ENCODE results near the gene RRP15. TPM values are rescaled to one million over a fixed set of nuclear protein-coding genes. Genes with fewer than 3 reads are reported as not detected.
A peak's percentile ranks its signal among the peaks of the same experiment; 100 is the strongest.

The RRP15 gene
- total and polyA plus RNA-seq, 2 donors (not counting 1 experiment from before 2014, with no cell fraction given), result 6.9 to 8.6 TPM

DNA sequence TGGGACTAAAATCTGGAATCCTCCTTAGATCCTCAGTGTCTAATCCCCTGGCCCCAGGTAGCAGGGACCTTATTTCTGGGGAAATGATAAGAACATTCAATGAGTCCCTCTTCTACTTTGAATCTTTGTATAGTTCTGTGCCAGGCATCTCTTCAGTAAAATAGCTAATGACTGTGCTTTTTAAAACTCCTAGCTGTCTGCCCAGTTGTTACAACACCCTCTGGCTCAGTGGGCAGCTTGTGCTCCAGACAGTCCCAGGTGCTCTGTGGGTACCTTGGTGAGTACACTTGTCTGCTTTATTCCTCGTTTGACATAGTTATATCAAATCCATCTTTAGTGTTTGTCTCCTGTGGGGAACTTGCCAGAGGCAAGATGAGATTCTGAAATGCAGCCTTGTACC is 78.0 kb downstream of the RRP15 start:
- TF ChIP-seq, protein P1, sequence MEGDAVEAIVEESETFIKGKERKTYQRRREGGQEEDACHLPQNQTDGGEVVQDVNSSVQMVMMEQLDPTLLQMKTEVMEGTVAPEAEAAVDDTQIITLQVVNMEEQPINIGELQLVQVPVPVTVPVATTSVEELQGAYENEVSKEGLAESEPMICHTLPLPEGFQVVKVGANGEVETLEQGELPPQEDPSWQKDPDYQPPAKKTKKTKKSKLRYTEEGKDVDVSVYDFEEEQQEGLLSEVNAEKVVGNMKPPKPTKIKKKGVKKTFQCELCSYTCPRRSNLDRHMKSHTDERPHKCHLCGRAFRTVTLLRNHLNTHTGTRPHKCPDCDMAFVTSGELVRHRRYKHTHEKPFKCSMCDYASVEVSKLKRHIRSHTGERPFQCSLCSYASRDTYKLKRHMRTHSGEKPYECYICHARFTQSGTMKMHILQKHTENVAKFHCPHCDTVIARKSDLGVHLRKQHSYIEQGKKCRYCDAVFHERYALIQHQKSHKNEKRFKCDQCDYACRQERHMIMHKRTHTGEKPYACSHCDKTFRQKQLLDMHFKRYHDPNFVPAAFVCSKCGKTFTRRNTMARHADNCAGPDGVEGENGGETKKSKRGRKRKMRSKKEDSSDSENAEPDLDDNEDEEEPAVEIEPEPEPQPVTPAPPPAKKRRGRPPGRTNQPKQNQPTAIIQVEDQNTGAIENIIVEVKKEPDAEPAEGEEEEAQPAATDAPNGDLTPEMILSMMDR (conservative IDR thresholded peaks at IDR 0.05 in 1 of 2, IDR thresholded peaks at IDR 0.05 in 1 of 2; ENCODE audit: low read depth in 1 of 2, low read length in 2 of 2), result no peak
- TF ChIP-seq EZH2 (IDR thresholded peaks at IDR 0.05; ENCODE audit: low read length, missing control alignments), result no peak
- Histone ChIP-seq H3K36me3 (ENCODE audit: control insufficient read depth, insufficient read depth, low read length) (no peaks in the 10 kb centered on the region), H3K27ac (ENCODE audit: insufficient read depth, low read length) (no peak overlapping the region), H3K4me1 (ENCODE audit: control insufficient read depth, extremely low read depth, insufficient read depth, low read length) (peaks cover 15% of the 10 kb centered on the region), H3K9ac (ENCODE audit: insufficient read depth, low read length) (no peak overlapping the region), H3K4me3 (replicated peaks in 1 of 4; ENCODE audit: control extremely low read depth in 1 of 4, insufficient read depth in 1 of 4, low read depth in 3 of 4, low read length in 4 of 4) (no peak overlapping the region), H2AFZ (ENCODE audit: low read length) (no peak overlapping the region), H3K79me2 (ENCODE audit: control insufficient read depth, insufficient read depth, low read length) (no peaks in the 10 kb centered on the region), H4K20me1 (ENCODE audit: control insufficient read depth, extremely low read depth, insufficient read depth, low read length) (no peaks in the 10 kb centered on the region), H3K9me3 (ENCODE audit: control insufficient read depth, insufficient read depth, low read depth, low read length) (no peaks in the 10 kb centered on the region), H3K27me3 (ENCODE audit: control insufficient read depth, insufficient read depth, low read length) (no peaks in the 10 kb centered on the region), H3K4me2 (ENCODE audit: extremely low read depth, insufficient read depth, low read length) (no peak overlapping the region)
- no peak for DNase-seq (ENCODE audit: low read depth in 2 of 2)

DNA sequence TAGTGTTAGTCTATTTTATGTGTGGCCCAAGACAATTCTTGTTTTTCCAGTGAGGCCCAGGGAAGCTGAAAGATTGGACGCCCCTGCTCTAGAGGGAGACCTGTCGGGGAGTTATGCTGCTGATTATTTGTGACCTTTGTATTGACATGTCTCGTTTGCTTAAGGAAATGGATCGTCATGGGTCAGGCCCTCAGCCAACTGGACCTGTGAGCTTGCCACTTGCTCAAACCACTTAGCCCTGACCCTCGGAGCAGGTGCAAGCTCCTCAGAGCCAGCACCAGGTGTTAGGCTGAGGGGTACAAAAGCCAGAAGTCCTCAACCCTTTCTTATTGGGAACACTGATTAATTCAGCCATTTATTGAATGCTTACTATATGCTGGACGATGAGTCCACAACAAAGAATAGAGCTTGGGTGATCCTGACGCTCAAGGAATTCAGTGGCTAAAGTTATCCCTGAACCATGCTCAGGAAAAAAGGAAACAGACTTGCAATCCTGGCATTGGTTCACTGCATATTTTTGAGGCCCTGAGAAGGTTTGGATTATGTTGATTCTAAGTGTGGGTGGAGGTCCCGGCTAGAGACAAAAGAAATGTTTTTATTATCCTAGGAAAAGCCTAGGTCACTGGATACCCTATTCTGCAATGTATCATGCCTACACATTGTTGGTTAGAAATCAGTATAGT is 79.1 kb downstream of the RRP15 start:
- Histone ChIP-seq H3K79me2 (ENCODE audit: control insufficient read depth, insufficient read depth, low read length) (no peaks in the 10 kb centered on the region), H2AFZ (ENCODE audit: low read length) (no peak overlapping the region), H3K27ac (ENCODE audit: insufficient read depth, low read length) (no peak overlapping the region), H3K9ac (ENCODE audit: insufficient read depth, low read length) (no peak overlapping the region), H3K9me3 (ENCODE audit: control insufficient read depth, insufficient read depth, low read depth, low read length) (no peaks in the 10 kb centered on the region), H3K4me2 (ENCODE audit: extremely low read depth, insufficient read depth, low read length) (no peak overlapping the region), H4K20me1 (ENCODE audit: control insufficient read depth, extremely low read depth, insufficient read depth, low read length) (no peaks in the 10 kb centered on the region), H3K36me3 (ENCODE audit: control insufficient read depth, insufficient read depth, low read length) (no peaks in the 10 kb centered on the region), H3K4me3 (replicated peaks in 1 of 4; ENCODE audit: control extremely low read depth in 1 of 4, insufficient read depth in 1 of 4, low read depth in 3 of 4, low read length in 4 of 4) (no peak overlapping the region), H3K27me3 (ENCODE audit: control insufficient read depth, insufficient read depth, low read length) (no peaks in the 10 kb centered on the region), H3K4me1 (ENCODE audit: control insufficient read depth, extremely low read depth, insufficient read depth, low read length) (peaks cover 15% of the 10 kb centered on the region)
- no peak for TF ChIP-seq EZH2 (IDR thresholded peaks at IDR 0.05; ENCODE audit: low read length, missing control alignments)
- TF ChIP-seq, protein P1 (conservative IDR thresholded peaks at IDR 0.05 in 1 of 2, IDR thresholded peaks at IDR 0.05 in 1 of 2; ENCODE audit: low read depth in 1 of 2, low read length in 2 of 2), result no peak
- DNase-seq (ENCODE audit: low read depth in 2 of 2), result peak in 1 of 2 donors; percentile 80

DNA sequence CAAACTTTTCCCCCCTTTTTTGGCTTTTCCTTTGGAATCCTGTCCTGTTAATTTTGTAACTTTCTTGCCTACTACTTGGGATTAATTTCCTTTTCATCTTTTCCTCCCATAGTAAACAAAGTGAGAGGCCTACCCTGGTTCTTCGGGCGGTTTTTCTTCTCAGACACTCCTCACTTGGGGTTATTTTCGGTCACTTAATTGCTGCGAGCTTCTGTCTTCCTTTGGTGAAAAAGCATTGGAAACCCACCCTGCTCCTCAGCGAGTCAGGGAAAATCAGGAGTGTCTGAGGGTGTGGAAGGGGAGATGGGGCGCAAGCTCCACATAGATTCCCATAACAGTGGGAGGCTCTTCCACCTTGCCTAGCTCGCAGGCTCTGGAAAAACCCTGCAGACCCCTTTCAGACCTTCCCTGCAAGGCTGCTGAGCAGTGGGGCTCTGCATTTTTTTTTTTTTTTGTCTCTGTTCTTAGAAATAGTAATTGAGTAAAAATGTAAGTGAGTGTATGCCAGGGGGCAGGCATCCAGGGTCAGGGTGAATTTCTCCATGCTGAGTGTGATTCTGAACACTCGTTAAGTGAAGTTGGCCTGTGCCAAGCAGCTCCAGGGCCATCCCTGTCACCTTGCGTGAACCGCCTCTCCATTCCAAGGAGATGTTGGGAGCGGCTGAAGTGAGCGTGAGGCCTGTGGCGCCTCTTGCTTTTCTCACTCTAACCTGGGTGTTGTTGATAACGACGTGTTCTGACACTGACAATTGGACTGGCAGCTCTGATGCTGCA is 80.3 kb downstream of the RRP15 start:
- Histone ChIP-seq H4K20me1 (ENCODE audit: control insufficient read depth, extremely low read depth, insufficient read depth, low read length) (no peaks in the 10 kb centered on the region), H3K36me3 (ENCODE audit: control insufficient read depth, insufficient read depth, low read length) (no peaks in the 10 kb centered on the region), H3K9ac (ENCODE audit: insufficient read depth, low read length) (no peak overlapping the region), H3K4me2 (ENCODE audit: extremely low read depth, insufficient read depth, low read length) (peak overlapping the region; percentile 33), H2AFZ (ENCODE audit: low read length) (no peak overlapping the region), H3K4me3 (replicated peaks in 1 of 4; ENCODE audit: control extremely low read depth in 1 of 4, insufficient read depth in 1 of 4, low read depth in 3 of 4, low read length in 4 of 4) (no peak overlapping the region), H3K27me3 (ENCODE audit: control insufficient read depth, insufficient read depth, low read length) (no peaks in the 10 kb centered on the region), H3K27ac (ENCODE audit: insufficient read depth, low read length) (no peak overlapping the region), H3K4me1 (ENCODE audit: control insufficient read depth, extremely low read depth, insufficient read depth, low read length) (peaks cover 21% of the 10 kb centered on the region), H3K9me3 (ENCODE audit: control insufficient read depth, insufficient read depth, low read depth, low read length) (no peaks in the 10 kb centered on the region), H3K79me2 (ENCODE audit: control insufficient read depth, insufficient read depth, low read length) (no peaks in the 10 kb centered on the region)
- DNase-seq (ENCODE audit: low read depth in 2 of 2), result peak in 1 of 2 donors; percentile 63
- no peak for TF ChIP-seq EZH2 (IDR thresholded peaks at IDR 0.05; ENCODE audit: low read length, missing control alignments)
- TF ChIP-seq, protein P1 (conservative IDR thresholded peaks at IDR 0.05 in 1 of 2, IDR thresholded peaks at IDR 0.05 in 1 of 2; ENCODE audit: low read depth in 1 of 2, low read length in 2 of 2), result no peak
